ENCODE data around the gene CARNS1.
"Not testable (repeated sequence)": the region's sequence is repeated elsewhere in the genome, so short reads cannot be mapped to it uniquely, and the experiment has no call there.

Gene CARNS1

GRCh38 chr11:67410984-67411784, 4.3 kb upstream of the CARNS1 start:
- DNase-seq: no peak

- DNase-seq: no peak
Measured at GRCh38 chr11:67411785-67412152, 3.7 kb upstream of the CARNS1 start.

- DNase-seq: no peak
Measured at GRCh38 chr11:67412495-67413179, 2.8 kb upstream of the CARNS1 start.

- DNase-seq: no peak
Measured at GRCh38 chr11:67413266-67413849, 2.1 kb upstream of the CARNS1 start.

- no peak for DNase-seq
Measured at GRCh38 chr11:67416416-67417335, 1.2 kb downstream of the CARNS1 start.

GRCh38 chr11:67417425-67417824, 1.9 kb downstream of the CARNS1 start:
- DNase-seq: no peak

- DNase-seq: no peak
Measured at GRCh38 chr11:67418476-67419281, 3.2 kb downstream of the CARNS1 start.

- DNase-seq: no peak
Measured at GRCh38 chr11:67419325-67420049, 4.0 kb downstream of the CARNS1 start.

- DNase-seq: no peak
Measured at GRCh38 chr11:67420147-67420645, 4.7 kb downstream of the CARNS1 start.

GRCh38 chr11:67420646-67421429, 5.4 kb downstream of the CARNS1 start:
- peak; percentile 98 for DNase-seq

GRCh38 chr11:67421430-67422031, 6.1 kb downstream of the CARNS1 start:
- DNase-seq: no peak

GRCh38 chr11:67422891-67423290, 7.4 kb downstream of the CARNS1 start:
- no peak for DNase-seq

GRCh38 chr11:67423466-67423865, 8.0 kb downstream of the CARNS1 start:
- DNase-seq: no peak

GRCh38 chr11:67423891-67424613, 8.6 kb downstream of the CARNS1 start:
- no peak for DNase-seq

- DNase-seq: not testable (repeated sequence)
Measured at GRCh38 chr11:67427364-67427859, 11.9 kb downstream of the CARNS1 start.

GRCh38 chr11:67428052-67429001, 12.8 kb downstream of the CARNS1 start, which contains the start of gene RPS6KB2:
Gene RPS6KB2 (plus strand): TSS chr11:67428494. CDS start chr11:67428546, 52 bp downstream.
- DNase-seq: peak; percentile 100

- no peak for DNase-seq
Measured at GRCh38 chr11:67429038-67429668, 13.7 kb downstream of the CARNS1 start.
